HG03432 (cell line): Measurements from ENCODE around the gene PHF24.
"Not testable (repeated sequence)": the region's sequence is repeated elsewhere in the genome, so short reads cannot be mapped to it uniquely, and the experiment has no call there.

Source experiments
- ATAC-seq: cut with Tn5 transposase; IDR thresholded peaks from one replicate; pipeline ENCODE4 v1.9.1; 2021; ENCODE audit warnings: mild to moderate bottlenecking, moderate library complexity; ENCODE audit not compliant: unreplicated experiment

Gene PHF24

GRCh38 chr9:34996181-34996904 lies 38.3 kb downstream of the PHF24 start:
- ATAC-seq, result no peak

DNA sequence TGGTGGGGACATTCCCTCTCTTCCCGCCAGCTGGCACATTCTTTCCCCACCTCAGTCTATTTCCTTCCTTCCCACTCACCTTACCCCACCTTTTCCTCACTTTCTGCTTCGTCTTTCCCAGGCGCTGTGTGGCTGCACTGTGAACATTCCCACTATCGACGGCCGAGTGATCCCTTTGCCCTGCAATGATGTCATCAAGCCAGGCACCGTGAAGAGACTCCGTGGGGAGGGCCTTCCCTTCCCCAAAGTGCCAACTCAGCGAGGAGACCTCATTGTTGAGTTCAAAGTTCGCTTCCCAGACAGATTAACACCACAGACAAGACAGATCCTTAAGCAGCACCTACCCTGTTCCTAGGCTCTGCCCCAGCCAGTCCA lies 38.8 kb downstream of the PHF24 start:
- no peak for ATAC-seq

DNA sequence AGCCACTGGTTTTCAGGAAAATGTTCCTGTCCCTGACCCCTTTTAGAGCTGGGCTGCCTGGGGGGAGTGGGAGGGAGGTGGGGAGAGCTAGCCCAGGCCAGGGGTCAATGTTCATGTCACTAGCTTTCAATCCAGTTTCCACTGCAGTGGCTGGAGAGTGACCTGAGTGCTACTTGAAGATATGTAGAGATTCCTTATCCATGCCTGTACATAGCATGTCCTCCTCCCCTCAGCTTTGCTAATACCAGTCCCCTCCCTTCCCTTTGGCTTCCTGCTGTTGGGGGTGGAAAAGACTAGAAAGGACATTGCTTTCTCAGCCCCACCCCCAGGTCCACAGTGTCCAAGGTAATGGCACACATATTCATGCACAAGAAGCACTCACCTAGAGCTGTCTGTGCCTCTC lies 39.3 kb downstream of the PHF24 start:
- ATAC-seq, result no peak

GRCh38 chr9:34998266-34998665 lies 40.2 kb downstream of the PHF24 start:
- no peak for ATAC-seq

GRCh38 chr9:34999576-34999975 lies 41.5 kb downstream of the PHF24 start:
- no peak for ATAC-seq

DNA sequence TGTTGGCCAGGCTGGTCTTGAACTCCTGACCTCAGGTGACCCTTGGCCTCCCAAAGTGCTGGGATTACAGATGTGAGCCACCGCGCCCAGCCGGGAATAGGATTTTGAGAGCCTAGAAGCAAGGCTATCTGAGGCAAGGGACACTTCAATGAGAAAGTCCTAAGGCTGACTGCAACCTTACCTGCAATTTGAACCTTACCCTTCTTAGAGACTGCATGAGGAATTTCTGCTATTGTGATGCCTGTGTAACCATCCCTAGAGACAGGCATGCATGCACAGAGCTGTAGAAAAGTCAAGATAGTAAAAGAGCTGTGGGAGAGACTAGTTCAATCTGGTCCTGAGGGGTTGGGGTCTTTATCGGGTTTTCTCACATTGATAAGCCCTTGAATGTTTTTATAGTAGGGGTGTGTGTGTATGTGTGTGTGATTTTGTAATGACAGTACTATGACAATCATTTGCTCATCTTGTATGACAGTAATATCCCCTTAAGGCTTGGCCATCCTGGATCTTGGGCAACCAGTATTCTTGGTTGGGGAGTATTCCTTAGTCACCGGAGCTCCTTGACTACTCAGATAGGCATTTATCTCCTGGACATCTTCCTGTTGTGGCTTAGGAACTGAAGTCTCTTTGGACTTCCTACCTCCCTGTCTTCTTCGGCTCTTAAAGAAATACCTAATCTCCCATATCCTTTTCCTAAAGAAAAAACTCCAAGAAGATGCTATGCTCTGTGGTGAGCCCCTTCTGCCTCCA lies 42.6 kb downstream of the PHF24 start:
- ATAC-seq, result no peak

- ATAC-seq, result no peak
Measured at GRCh38 chr9:35001285-35001677, 43.2 kb downstream of the PHF24 start.

DNA sequence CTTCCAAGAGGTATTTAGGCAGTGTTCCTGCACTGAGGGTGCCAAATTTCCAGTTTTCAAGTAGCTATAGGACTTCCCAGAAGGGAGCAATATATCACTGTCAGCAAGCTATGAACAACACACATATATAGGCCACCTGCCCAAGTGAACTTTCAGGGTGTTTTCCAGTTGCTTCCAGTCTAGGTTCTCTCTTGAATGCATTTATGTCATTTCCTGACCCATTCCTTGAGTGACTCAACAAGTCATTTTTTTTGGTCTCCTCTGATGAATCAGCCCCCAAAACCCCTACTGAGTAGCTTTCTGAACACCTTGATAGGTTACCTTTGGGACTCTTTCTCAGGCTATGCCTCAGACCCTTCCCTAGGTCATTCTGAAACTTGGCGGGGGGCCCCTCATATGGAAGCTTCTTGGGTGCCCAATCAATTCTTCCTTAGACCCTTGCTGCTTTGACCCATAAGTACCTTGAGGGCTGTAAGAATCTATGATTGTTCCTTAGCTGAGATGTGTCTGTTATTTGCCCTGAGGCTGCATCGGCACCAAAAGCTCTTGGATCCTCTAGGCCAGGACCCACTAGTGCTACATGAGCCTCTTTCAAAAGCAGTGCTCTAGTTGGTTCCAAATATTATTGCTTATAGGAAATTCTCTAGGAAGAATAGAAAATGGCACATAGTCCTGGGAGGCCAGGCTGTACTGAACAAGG lies 43.9 kb downstream of the PHF24 start:
- ATAC-seq, result peak; percentile 50

DNA sequence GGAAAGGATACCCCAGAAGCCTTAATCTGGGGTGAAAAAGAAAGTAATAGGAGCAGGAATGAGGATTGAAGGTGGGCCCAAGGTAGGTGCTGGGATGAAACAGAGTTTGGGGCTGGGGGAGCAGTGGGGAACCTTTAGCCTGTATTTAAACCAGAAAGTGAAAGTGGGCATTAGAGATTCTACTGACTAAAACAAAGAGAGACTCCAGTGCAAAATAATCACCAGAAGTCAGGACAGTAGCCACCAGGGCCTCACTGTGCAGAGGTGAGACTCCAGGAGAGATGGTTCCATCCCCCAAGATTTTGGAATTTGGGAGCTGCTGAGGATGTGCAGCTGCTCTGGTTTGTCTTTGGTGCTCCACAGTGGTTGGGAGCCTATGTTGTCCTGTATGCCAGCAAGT lies 44.5 kb downstream of the PHF24 start:
- no peak for ATAC-seq

DNA sequence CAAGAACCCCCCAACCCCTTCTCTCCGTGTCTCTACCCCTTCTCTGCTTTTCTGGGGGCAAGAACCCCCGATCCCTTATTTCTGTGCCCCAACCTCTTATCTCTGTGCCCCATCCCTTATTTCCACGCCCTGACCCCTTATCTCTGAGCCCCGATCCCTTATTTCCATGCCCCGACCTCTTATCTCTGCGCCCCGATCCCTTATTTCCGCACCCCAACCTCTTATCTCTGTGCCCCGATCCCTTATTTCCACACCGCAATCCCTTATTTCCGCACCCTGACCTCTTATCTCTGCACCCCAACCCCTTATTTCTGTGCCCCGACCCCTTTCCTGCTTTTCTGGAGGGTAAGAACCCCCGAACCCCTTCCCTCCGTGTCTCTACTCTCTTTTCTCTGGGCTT lies 46.2 kb downstream of the PHF24 start:
- ATAC-seq, result not testable (repeated sequence)

GRCh38 chr9:35010351-35010958 lies 52.4 kb downstream of the PHF24 start:
- ATAC-seq, result no peak

DNA sequence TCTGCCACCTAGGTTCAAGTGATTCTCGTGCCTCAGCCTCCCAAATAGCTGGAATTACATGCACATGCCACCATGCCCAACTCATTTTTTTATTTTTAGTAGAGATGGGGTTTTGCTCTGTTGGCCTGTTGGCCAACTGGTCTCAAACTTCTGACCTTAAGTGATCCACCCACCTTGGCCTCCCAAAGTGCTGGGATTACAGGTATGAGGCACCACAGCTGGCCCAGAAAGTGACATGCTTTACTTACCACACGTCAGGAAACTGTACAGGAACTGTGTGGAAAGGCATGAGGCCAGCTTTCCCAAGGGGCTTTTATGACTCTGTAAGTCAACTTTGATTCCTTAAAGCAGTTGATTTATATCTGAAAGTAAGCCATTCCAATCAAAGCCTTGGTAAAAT lies 56.4 kb downstream of the PHF24 start:
- no peak for ATAC-seq

DNA sequence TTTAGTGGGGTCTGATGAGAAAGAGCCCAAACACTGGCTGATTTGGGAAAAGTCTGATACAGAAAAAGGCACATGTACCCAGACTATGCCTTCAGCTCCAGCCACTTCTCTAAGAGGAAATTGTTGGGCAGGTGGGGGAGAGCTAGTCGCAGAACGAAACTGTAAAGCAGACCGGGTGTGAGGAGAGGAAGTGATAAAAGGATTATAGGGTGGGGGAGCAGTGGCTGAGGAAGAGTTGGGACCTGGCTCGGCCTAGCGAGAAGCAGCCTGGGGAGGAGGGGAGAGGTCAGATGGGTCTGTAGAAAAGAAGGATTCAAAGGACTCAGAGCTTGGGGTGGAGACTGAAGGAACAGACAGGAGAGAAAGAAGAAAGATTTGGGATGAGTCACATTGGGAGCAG lies 65.4 kb downstream of the PHF24 start:
- ATAC-seq, result not testable (repeated sequence)

DNA sequence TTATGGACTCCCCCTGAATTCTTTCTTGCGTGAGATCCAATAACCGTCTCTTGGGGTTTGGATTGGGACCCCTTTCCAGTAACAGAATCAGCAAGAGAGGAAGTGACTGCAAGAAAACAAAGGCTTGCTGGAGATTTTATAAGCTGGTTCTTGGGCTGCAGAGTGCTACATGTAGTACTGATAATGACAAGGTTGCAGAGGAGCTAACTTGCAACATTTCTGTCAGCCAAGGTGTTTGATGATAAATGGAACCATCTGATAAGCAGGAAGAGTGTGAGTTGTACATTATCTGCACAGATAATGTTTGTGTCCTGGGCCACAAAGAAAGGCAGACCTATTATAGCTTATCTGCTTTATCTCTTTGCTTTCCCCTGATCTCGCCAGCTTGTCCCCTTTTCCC lies 68.6 kb downstream of the PHF24 start:
- ATAC-seq, result no peak

DNA sequence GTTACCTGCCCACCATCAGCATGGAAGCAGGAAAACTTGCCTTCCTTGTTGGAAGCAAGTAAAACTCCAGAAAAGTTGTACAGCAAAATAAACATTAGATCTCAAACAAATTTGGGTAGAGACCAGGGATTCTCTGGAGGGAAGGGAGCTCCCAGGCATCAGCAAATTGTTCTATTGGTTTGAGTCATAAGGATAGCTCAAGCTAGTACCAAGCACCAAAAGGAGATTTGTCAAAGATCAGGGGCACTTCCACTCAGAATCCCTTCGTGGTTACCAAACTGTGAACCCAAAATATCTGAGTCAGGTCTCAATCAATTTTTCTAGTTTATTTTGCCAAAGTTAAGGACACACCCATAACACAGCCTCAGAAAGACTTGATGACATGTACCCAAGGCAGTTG lies 69.3 kb downstream of the PHF24 start:
- ATAC-seq, result no peak

- no peak for ATAC-seq
Measured at GRCh38 chr9:35027860-35028259, 69.8 kb downstream of the PHF24 start.

GRCh38 chr9:35028341-35028740 lies 70.3 kb downstream of the PHF24 start:
- ATAC-seq, result no peak

- ATAC-seq, result no peak
Measured at GRCh38 chr9:35029241-35029640, 71.2 kb downstream of the PHF24 start.

GRCh38 chr9:35029852-35030251 lies 71.8 kb downstream of the PHF24 start:
- ATAC-seq, result no peak
